ENCODE data around the gene KDM1B. TPM values are rescaled to one million over a fixed set of nuclear protein-coding genes. Genes with fewer than 3 reads are reported as not detected.
A peak's percentile ranks its signal among the peaks of the same experiment; 100 is the strongest.

KDM1B gene
- total and polyA plus RNA-seq, 7 donors = 7.7 to 33.4 (median 21.7) TPM

DNA sequence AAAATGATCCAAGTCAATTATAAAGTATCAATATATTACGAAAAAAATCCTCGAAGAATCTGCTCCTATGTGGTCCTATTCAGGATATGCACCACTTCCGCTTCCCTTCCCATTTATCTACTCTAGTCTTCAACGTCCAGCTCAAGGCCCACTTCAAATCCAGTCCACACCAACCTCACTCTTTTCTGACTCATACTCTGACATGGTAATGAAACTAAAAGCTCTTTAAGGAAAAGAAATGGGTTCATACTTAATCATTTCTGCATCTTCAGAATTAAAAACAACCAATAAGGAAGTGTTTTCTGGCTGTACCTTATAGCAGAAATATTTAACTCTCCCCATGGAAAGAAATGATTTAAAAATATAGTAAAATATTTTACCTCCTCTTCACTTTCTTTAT is 94.0 kb downstream of the KDM1B start:
- intact Hi-C loops (cut with DNase I) = no loop called here
- Histone ChIP-seq H3K4me1 (no peaks in the 10 kb centered on the region), H3K9me3 (no peaks in the 10 kb centered on the region), H3K36me3 (ENCODE audit: insufficient read depth in 1 of 2, low read depth in 1 of 2) (peaks cover 0 to 91% of the 10 kb centered on the region in 2 donors), H3K27me3 (ENCODE audit: insufficient read depth in 3 of 3, low read length in 2 of 3) (no peaks in the 10 kb centered on the region), H3K4me3 (no peak overlapping the region), H3K27ac (no peak overlapping the region)
- ATAC-seq (no peak), DNase-seq (no peak)
- TF ChIP-seq, protein P1, sequence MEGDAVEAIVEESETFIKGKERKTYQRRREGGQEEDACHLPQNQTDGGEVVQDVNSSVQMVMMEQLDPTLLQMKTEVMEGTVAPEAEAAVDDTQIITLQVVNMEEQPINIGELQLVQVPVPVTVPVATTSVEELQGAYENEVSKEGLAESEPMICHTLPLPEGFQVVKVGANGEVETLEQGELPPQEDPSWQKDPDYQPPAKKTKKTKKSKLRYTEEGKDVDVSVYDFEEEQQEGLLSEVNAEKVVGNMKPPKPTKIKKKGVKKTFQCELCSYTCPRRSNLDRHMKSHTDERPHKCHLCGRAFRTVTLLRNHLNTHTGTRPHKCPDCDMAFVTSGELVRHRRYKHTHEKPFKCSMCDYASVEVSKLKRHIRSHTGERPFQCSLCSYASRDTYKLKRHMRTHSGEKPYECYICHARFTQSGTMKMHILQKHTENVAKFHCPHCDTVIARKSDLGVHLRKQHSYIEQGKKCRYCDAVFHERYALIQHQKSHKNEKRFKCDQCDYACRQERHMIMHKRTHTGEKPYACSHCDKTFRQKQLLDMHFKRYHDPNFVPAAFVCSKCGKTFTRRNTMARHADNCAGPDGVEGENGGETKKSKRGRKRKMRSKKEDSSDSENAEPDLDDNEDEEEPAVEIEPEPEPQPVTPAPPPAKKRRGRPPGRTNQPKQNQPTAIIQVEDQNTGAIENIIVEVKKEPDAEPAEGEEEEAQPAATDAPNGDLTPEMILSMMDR (IDR thresholded peaks at IDR 0.05) = no peak
- 91 to 94% (median 93%) methylated on average over 4 of the region's 4 CpGs for WGBS, 3 donors

DNA sequence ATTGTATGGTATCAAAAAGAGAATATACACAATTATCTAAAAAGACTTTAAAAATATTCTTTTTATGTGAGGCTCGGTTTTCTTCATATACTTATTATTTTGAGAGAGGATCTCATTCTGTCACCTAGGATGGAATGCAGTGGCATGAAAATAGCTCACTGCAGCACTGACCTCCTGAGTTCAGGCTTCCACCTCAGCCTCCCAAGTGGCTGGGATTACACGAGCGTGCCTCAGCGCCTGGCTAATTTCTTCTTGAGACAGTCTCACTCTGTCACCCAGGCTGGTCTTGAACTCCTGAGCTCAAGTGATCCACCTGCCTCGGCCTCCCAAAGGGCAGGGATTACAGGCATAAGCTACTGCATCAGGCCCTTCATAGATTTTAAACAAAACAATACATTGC is 98.4 kb downstream of the KDM1B start:
- H3K27ac ChIP-seq = no peak overlapping the region
- ATAC-seq = peak in 2 of 4 donors; percentile 83 to 85

DNA sequence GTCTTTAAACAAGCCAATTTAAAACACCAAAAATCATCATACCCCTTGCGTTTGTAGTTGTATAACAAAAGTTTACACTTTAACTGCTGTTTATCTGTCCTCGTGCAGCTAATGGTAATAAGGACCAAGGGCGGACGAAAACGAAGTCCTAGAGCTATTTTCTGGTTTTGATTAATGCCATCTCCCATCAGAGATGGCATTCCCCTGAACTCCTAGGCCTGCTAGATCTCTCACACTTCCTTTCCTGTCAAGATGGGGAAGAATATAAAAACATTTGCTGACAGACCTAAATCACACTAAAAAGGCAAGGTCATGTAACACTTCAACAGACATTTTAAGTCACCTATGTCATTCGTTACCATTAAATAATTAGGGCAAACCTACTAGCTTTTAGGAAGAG is 99.6 kb downstream of the KDM1B start:
- TF ChIP-seq, protein P1 (IDR thresholded peaks at IDR 0.05) = no peak
- peaks cover 0 to 81% of the 10 kb centered on the region in 2 donors for H3K36me3 ChIP-seq (ENCODE audit: insufficient read depth in 1 of 2, low read depth in 1 of 2)
- ATAC-seq = no peak
- H3K4me3 ChIP-seq = no peak overlapping the region
- DNase-seq = no peak
- no peak overlapping the region for H3K27ac ChIP-seq
- no peaks in the 10 kb centered on the region for H3K27me3 ChIP-seq (ENCODE audit: insufficient read depth in 3 of 3, low read length in 2 of 3)
- H3K9me3 ChIP-seq = no peaks in the 10 kb centered on the region
- peaks cover 17% of the 10 kb centered on the region for H3K4me1 ChIP-seq
- intact Hi-C loops (cut with DNase I) = no loop called here
- WGBS, 3 donors = 86 to 92% (median 89%) methylated on average over 6 of the region's 6 CpGs

More for the DNA sequence above, 98.4 kb downstream of the KDM1B start:
- Histone ChIP-seq H3K27me3 (ENCODE audit: insufficient read depth in 3 of 3, low read length in 2 of 3) (no peaks in the 10 kb centered on the region), H3K4me3 (no peak overlapping the region), H3K4me1 (peaks cover 8% of the 10 kb centered on the region), H3K36me3 (ENCODE audit: insufficient read depth in 1 of 2, low read depth in 1 of 2) (peaks cover 0 to 93% of the 10 kb centered on the region in 2 donors), H3K9me3 (no peaks in the 10 kb centered on the region)
- 33 to 82% (median 50%) methylated on average over 5 of the region's 5 CpGs for WGBS, 3 donors
- no peak for DNase-seq
- TF ChIP-seq, protein P1 (IDR thresholded peaks at IDR 0.05) = no peak
- intact Hi-C loops (cut with DNase I) = no loop called here

DNA sequence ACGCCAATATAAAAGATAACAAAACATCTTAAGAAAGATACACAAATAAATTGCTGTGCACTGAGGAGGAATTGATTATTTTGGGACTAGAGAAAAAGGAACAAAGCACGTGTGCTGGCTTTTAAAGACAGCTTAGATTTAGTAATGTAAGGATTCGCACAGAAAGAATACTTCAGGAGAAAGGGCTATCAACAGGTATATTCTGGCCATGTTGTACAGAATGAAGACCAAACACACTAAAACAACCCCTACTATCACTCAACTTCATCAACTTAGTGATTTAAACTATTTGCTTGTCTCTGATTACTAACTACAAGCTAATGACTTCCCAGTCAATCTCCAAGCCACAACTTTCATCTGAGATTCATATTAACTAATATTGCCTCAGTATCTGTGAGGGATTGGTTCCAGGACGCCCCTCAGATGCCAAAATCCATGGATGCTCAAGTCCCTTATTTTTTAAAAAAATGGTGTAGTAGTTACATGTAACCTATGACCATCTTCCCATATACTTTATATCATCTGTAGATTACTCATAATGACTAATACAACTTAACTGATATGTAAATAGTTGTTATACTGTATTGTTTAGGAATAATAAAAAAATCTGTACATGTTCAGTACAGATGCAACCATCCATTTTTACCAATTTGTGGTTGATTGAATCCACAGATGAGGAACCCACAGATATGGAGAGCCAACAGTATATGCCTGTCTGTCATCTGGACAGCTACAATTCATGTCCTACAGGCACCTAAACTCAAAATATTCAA is 104.6 kb downstream of the KDM1B start:
- no peaks in the 10 kb centered on the region for H3K9me3 ChIP-seq
- H3K4me1 ChIP-seq = peaks cover 48% of the 10 kb centered on the region
- WGBS, 3 donors = 82 to 90% (median 84%) methylated on average over 4 of the region's 4 CpGs
- peak overlapping the region; percentile 21 for H3K4me3 ChIP-seq
- H3K36me3 ChIP-seq (ENCODE audit: insufficient read depth in 1 of 2, low read depth in 1 of 2) = peaks cover 3 to 36% of the 10 kb centered on the region in 2 donors
- DNase-seq = no peak
- peak overlapping the region; percentile 77 for H3K27ac ChIP-seq
- H3K27me3 ChIP-seq (ENCODE audit: insufficient read depth in 3 of 3, low read length in 2 of 3) = no peaks in the 10 kb centered on the region
- TF ChIP-seq, protein P1 (IDR thresholded peaks at IDR 0.05) = no peak
- intact Hi-C loops (cut with DNase I) = loop anchor here in 1 of 2 donors (5.0 kb wide), 1 partner anchor 42 kb away; no protein-coding TSS in a partner anchor
- no peak for ATAC-seq
